ENCODE results near the gene TLR2. TPM values are rescaled to one million over a fixed set of nuclear protein-coding genes. Genes with fewer than 3 reads are reported as not detected.

TLR2 gene
- total RNA-seq, 1 experiment from 2014 or later, result 1.7 TPM

DNA sequence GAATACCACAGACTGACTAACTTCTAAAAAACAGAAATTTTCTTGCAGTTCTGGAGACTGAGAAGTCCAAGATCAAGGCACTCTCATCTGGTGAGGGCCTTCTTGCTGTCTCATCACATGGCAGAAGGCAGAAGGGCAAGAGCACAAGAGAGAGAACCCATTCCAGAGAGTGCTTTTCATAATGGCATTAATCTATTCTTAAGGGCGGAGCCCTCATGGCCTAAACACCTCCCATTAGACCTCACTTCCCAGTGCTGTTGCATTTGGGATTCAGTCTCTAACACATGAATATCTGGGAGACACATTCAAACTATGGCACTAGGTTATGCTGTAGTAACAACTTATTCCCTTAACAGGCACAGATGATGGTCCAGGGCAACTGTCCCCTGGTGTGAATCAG, 37.1 kb upstream of the TLR2 start:
- ATAC-seq (no peak), DNase-seq (ENCODE audit: low spot score) (no peak)
- ChIA-PET POLR2A (no interaction called here), CTCF (interaction anchor here (0.6 to 1.4 kb wide), 3 partner anchors 37 to 511 kb away, joined by 3 to 4 read pairs (median 4); partner anchors contain the start of gene TLR2)
- H3K4me3 Mint-ChIP-seq, result no peak overlapping the region
- H3K36me3 Mint-ChIP-seq, result peaks cover 8% of the 10 kb centered on the region
- peaks cover 21% of the 10 kb centered on the region for H3K4me1 Mint-ChIP-seq
- TF ChIP-seq, protein P1, sequence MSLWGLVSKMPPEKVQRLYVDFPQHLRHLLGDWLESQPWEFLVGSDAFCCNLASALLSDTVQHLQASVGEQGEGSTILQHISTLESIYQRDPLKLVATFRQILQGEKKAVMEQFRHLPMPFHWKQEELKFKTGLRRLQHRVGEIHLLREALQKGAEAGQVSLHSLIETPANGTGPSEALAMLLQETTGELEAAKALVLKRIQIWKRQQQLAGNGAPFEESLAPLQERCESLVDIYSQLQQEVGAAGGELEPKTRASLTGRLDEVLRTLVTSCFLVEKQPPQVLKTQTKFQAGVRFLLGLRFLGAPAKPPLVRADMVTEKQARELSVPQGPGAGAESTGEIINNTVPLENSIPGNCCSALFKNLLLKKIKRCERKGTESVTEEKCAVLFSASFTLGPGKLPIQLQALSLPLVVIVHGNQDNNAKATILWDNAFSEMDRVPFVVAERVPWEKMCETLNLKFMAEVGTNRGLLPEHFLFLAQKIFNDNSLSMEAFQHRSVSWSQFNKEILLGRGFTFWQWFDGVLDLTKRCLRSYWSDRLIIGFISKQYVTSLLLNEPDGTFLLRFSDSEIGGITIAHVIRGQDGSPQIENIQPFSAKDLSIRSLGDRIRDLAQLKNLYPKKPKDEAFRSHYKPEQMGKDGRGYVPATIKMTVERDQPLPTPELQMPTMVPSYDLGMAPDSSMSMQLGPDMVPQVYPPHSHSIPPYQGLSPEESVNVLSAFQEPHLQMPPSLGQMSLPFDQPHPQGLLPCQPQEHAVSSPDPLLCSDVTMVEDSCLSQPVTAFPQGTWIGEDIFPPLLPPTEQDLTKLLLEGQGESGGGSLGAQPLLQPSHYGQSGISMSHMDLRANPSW (CRISPR knock-in tag; conservative IDR thresholded peaks at IDR 0.05; ENCODE audit: low read depth), result no peak
- no peak overlapping the region for H3K27ac Mint-ChIP-seq
- peaks cover 17% of the 10 kb centered on the region for H3K9me3 Mint-ChIP-seq
- no peaks in the 10 kb centered on the region for H3K27me3 Mint-ChIP-seq (ENCODE audit: low read depth)

DNA sequence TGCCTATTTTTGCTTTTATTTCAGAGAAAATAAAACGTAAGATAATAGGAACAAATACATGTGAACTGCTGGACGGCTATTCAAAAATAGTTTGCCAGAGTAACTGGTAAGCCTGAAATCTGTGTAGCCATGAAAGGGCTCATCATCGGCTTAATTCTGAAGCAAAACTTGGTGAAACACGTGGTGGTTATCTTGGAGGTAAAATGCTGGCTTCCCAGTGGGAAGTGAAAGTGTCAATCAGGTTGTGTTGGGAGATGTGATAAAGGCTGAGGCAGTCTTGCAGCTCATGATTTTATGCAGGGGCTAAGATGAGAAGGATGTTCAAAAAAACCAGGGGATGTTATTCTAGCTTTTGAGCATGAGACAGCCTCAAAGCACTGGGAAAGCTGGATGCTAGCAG, 36.1 kb upstream of the TLR2 start:
- H3K9me3 Mint-ChIP-seq, result peaks cover 17% of the 10 kb centered on the region
- no peak for ATAC-seq
- H3K27ac Mint-ChIP-seq, result peak overlapping the region; percentile 26; the same call in 1 of the 2 replicates
- ChIA-PET POLR2A (interaction anchor here (1.0 kb wide), 1 partner anchor 14 kb away, joined by 3 read pairs; no protein-coding TSS in a partner anchor), CTCF (interaction anchor here (0.8 to 2.7 kb wide), 8 partner anchors 8 to 505 kb away, joined by 3 to 10 read pairs (median 4); partner anchors contain the start of genes MND1 and TLR2)
- H3K27me3 Mint-ChIP-seq (ENCODE audit: low read depth), result no peaks in the 10 kb centered on the region
- no peak for DNase-seq (ENCODE audit: low spot score)
- TF ChIP-seq SP1 (CRISPR knock-in tag; conservative IDR thresholded peaks at IDR 0.05) (no peak), NFE2L1 (CRISPR knock-in tag; IDR thresholded peaks at IDR 0.05) (no peak)
- peaks cover 8% of the 10 kb centered on the region for H3K36me3 Mint-ChIP-seq
- H3K4me1 Mint-ChIP-seq, result peaks cover 23% of the 10 kb centered on the region
- H3K4me3 Mint-ChIP-seq, result no peak overlapping the region

DNA sequence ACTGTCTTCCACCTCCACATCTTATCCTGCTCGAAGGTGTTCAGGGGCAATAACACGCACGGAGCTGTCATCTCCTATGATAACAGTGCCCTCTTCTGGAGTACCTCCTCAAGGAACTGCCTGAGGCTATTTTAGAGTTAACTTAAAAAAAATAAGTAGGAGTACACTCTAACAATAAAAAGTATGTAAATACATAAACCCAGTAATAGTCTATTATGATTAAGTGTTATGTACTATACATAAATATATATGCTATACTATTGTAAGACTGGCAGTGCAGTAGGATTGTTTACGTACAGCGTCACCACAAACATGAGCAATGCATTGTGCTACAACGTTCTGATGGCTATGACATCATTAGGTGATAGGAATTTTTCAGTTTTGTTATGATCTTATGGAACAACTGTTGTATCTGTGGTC, 34.5 kb upstream of the TLR2 start:
- Mint-ChIP-seq H3K9me3 (peaks cover 16% of the 10 kb centered on the region), H3K27me3 (ENCODE audit: low read depth) (no peaks in the 10 kb centered on the region), H3K4me3 (no peak overlapping the region), H3K27ac (no peak overlapping the region), H3K36me3 (peaks cover 8% of the 10 kb centered on the region), H3K4me1 (peaks cover 23% of the 10 kb centered on the region)
- POLR2A ChIA-PET, result no interaction called here
- TF ChIP-seq SP1 (CRISPR knock-in tag; conservative IDR thresholded peaks at IDR 0.05), result no peak
- TF ChIP-seq SOX15 (CRISPR knock-in tag; IDR thresholded peaks at IDR 0.05), result no peak
- TF ChIP-seq, protein P2, sequence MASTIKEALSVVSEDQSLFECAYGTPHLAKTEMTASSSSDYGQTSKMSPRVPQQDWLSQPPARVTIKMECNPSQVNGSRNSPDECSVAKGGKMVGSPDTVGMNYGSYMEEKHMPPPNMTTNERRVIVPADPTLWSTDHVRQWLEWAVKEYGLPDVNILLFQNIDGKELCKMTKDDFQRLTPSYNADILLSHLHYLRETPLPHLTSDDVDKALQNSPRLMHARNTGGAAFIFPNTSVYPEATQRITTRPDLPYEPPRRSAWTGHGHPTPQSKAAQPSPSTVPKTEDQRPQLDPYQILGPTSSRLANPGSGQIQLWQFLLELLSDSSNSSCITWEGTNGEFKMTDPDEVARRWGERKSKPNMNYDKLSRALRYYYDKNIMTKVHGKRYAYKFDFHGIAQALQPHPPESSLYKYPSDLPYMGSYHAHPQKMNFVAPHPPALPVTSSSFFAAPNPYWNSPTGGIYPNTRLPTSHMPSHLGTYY (CRISPR knock-in tag; IDR thresholded peaks at IDR 0.05), result no peak
- CTCF ChIA-PET, result interaction anchor here (0.6 to 2.7 kb wide), 8 partner anchors 10 to 507 kb away, joined by 3 to 11 read pairs (median 4); no protein-coding TSS in a partner anchor
- DNase-seq (ENCODE audit: low spot score), result peak; percentile 19
- ATAC-seq, result no peak

DNA sequence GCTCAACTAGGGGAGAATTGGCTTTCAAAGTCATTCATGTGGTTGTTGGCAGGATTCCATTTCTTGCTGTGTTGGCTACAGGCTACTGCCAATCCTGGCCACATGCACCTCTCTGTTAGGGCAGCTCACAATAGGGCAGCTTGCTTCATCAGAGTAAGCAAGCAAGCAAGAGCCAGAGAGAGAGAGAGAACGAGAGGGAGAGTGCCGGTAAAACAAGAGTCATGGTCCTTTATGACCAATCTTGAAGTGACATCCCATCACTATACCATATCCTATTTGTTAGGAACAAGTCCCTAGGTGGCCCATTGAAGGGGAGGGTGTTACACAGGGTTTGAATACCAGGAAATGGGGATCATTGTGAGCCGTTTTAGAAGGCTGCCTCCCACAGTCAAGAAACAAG, 33.0 kb upstream of the TLR2 start:
- H3K4me1 Mint-ChIP-seq, result peaks cover 23% of the 10 kb centered on the region
- H3K27me3 Mint-ChIP-seq (ENCODE audit: low read depth), result no peaks in the 10 kb centered on the region
- H3K4me3 Mint-ChIP-seq, result no peak overlapping the region
- CTCF ChIA-PET, result interaction anchor here (0.5 to 3.5 kb wide), 3 partner anchors 67 to 428 kb away, joined by 3 to 16 read pairs (median 3); no protein-coding TSS in a partner anchor
- ATAC-seq, result peak; percentile 63
- TF ChIP-seq NR2C2 (CRISPR knock-in tag; IDR thresholded peaks at IDR 0.05) (no peak), MYBL2 (CRISPR knock-in tag; IDR thresholded peaks at IDR 0.05) (no peak), JUN (CRISPR knock-in tag; IDR thresholded peaks at IDR 0.05) (no peak), ZNF317 (CRISPR knock-in tag; IDR thresholded peaks at IDR 0.05; ENCODE audit: borderline replicate concordance, low read depth) (no peak), KAT7 (CRISPR knock-in tag; IDR thresholded peaks at IDR 0.05; ENCODE audit: borderline replicate concordance) (no peak), RORB (CRISPR knock-in tag; IDR thresholded peaks at IDR 0.05) (no peak), NFE2L1 (CRISPR knock-in tag; IDR thresholded peaks at IDR 0.05) (no peak)
- TF ChIP-seq, protein P3, sequence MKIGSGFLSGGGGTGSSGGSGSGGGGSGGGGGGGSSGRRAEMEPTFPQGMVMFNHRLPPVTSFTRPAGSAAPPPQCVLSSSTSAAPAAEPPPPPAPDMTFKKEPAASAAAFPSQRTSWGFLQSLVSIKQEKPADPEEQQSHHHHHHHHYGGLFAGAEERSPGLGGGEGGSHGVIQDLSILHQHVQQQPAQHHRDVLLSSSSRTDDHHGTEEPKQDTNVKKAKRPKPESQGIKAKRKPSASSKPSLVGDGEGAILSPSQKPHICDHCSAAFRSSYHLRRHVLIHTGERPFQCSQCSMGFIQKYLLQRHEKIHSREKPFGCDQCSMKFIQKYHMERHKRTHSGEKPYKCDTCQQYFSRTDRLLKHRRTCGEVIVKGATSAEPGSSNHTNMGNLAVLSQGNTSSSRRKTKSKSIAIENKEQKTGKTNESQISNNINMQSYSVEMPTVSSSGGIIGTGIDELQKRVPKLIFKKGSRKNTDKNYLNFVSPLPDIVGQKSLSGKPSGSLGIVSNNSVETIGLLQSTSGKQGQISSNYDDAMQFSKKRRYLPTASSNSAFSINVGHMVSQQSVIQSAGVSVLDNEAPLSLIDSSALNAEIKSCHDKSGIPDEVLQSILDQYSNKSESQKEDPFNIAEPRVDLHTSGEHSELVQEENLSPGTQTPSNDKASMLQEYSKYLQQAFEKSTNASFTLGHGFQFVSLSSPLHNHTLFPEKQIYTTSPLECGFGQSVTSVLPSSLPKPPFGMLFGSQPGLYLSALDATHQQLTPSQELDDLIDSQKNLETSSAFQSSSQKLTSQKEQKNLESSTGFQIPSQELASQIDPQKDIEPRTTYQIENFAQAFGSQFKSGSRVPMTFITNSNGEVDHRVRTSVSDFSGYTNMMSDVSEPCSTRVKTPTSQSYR (CRISPR knock-in tag; IDR thresholded peaks at IDR 0.05), result no peak
- TF ChIP-seq, protein P2 (CRISPR knock-in tag; IDR thresholded peaks at IDR 0.05), result no peak
- DNase-seq (ENCODE audit: low spot score), result no peak
- no peaks in the 10 kb centered on the region for H3K36me3 Mint-ChIP-seq
- H3K27ac Mint-ChIP-seq, result no peak overlapping the region
- POLR2A ChIA-PET, result no interaction called here
- H3K9me3 Mint-ChIP-seq, result 0 out of 2 replicates have a peak, but pooled peaks cover 1% of the 10 kb centered on the region

Measured in WTC11 (cell line).